ENCODE results near the gene RIC3.
A peak's percentile ranks its signal among the peaks of the same experiment; 100 is the strongest.

The RIC3 gene, protein sequence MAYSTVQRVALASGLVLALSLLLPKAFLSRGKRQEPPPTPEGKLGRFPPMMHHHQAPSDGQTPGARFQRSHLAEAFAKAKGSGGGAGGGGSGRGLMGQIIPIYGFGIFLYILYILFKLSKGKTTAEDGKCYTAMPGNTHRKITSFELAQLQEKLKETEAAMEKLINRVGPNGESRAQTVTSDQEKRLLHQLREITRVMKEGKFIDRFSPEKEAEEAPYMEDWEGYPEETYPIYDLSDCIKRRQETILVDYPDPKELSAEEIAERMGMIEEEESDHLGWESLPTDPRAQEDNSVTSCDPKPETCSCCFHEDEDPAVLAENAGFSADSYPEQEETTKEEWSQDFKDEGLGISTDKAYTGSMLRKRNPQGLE

DNA sequence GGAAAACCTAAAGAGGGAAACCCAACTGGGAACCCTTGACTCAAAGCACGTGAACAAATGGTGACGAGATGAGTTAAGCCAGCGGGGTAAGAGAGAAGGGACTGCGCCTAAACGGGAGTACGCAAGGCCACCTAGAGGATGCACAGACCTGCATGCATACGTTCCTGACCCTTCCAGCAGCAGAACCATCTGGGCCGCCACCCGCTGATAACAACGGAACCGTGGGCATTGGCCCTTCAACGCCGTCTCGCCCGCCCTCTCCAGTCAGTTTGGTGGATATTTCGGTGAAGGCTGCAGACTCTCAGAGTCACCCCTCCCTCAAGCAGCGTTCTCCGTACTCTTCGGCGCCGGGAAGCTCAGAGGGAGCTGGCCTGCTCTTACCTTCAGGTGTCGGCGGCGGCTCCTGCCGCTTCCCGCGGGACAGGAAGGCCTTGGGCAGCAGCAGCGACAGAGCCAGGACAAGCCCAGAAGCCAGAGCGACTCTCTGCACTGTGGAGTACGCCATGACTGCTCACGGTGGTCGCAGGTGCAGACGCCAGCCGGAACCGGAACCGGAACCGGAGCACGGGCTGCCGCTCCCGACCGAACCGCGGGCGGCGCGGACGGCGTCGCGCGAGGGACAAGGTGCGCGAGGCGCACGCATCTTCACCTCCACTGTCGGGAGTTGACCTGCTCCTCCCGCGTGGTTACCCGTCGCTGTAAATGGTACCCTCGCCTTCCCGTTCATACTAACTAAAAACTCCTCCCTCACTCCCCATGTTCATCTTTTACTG lies at the start of gene RIC3:
TSS of gene RIC3 (minus strand) at position 541 of the 773 bp plus-strand sequence. CDS start at position 505, 36 bp downstream.
- DNase-seq, result peak; percentile 57

DNA sequence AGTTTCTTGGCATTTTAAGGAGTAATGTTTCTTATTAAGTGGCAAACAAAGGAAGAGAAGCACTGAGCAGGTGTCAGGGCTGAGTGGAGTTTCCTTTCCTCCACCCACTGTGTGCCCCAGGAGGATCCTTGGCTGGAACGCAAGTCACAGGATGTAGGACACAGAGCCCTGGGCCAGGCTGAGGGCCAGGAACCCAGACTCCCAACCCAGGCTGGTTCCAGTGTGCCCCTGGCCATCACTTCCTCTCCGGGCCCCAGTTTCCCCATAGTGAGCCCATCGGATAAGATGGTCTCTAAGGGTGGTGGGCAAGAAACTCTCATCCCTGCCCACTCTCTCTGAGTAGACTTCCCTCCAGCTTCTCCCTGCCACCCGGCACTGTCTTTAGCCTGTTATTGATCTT lies 49.6 kb upstream of the RIC3 start:
- no peak for DNase-seq

DNA sequence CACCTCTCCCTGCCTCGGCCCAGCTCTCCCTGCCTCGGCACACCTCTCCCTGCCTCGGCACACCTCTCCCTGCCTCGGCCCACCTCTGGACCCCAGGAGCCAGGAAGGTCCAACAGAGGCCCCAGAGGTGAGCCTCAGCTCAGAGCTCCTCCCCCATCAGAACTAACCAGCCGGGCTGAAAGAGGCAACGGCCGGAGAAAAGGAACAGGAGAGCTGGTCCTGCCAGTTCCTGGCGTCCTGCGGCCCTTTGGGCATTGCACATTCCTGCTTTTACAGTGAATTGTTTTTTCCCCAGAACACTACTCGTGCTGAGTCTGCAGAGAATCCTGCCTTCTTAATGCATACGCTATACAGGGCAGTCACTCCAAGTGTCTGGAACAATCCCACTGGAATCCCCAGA lies 49.1 kb upstream of the RIC3 start:
- no peak for DNase-seq

DNA sequence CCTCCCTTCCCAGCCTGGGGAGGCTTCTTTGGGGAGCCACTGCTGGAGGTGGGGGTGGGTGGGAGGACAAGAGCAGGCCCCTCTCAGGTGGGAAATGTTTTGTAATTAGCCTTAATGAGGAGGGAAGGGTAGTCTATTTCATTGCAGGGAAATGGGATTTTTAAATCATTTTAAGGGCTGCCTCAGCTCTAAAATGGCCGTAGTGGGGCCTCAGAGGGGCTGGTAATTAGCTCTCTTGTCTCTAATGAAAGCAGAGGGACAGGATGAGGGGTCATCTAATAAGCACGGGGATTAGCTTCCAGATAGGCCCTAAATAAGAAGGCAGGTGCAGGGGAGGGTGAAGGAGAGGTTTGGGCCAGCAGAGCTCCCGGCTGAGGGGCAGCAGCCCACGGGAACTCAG lies 48.3 kb upstream of the RIC3 start:
- DNase-seq, result no peak

DNA sequence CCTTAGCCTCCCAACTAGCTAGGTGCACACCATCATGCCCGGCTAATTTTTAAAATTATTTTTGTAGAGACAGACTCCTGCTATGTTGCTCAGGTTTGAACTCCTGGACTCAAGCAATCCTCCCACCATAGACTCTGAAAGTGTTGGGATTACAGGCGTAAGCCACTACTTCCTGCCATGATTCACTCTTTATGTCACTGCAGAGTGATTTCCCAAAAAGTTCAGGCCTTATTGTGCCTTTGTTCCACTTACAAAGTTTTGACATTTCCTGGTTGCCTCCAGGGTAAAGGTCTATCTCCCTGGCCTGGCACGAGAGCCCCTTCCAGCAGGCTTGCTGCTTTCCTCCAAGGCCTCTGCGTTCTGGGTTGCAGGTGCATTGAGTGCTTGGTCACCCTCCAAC lies 44.6 kb upstream of the RIC3 start:
- no peak for DNase-seq

DNA sequence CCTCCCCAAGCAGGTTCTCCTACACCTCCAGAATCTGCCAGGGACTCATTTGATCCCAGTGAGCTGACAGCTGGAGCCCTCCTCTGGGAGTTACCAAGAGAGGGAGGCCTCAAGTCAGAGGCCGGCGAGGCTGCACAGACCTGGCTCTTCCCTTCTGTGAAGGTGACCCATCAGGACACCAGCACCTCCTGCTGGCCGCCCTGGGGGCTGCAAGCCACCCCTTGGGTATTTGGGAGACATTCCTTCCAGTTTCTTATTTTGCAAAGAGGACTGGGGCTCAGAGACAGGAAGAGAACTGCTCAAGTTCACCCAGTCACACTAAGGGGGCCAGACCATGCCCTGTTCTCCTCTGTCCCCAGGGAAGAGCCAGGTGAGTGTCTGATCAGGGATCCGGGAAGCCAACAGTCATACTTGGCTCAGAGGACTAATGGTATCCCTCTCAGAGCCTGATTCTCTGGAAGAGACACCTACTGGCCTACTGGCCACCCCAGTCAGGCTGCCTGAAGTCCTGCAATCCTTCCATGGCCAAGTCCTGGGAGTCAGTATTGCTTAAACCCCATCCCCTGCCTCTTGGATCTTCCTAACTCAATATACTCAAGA lies 40.5 kb upstream of the RIC3 start:
- DNase-seq, result no peak

DNA sequence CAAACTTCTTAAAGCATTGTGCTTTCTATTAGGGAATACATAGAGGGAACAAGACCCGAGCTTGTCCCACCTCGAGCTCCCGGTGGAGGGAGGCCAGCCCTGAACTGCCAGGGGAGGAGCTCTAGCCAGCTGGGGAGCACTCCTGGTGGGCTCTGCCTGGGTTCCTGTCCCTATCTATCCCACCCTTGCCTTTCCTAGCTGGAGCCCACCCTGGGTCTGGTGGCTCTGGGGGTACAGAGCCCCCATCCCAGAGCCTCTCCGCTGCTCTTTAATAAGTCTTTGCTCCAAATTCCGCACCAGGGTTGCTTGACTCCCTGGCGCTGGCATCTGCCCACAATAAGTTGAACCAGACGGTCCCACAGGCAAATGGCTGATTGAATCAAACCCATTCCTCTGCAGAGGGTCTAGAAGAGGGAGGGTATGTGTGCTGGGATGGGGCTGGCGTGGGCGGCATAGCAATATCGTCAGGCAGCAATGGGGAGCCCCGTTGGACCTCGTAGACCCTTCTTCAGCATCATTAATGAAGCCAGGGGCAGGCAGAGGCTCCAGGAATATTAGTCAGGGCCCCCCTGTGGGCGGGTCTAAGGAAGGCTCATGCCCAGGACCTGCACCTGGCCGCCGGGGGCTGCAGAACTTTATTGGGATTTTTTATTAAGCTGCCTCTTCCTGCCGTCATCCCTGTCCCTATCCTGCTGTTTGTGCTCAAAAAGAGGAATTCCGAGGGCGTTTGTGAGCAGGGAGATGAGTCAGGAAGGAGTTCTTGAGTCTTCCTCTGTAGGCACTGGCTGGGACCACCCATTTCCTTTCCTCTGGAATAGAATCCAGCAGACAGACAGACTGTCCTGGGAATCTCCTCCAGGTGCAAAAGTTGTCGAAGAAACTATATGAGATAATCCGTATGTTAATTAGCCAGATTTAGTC lies 38.5 kb upstream of the RIC3 start:
- no peak for DNase-seq

DNA sequence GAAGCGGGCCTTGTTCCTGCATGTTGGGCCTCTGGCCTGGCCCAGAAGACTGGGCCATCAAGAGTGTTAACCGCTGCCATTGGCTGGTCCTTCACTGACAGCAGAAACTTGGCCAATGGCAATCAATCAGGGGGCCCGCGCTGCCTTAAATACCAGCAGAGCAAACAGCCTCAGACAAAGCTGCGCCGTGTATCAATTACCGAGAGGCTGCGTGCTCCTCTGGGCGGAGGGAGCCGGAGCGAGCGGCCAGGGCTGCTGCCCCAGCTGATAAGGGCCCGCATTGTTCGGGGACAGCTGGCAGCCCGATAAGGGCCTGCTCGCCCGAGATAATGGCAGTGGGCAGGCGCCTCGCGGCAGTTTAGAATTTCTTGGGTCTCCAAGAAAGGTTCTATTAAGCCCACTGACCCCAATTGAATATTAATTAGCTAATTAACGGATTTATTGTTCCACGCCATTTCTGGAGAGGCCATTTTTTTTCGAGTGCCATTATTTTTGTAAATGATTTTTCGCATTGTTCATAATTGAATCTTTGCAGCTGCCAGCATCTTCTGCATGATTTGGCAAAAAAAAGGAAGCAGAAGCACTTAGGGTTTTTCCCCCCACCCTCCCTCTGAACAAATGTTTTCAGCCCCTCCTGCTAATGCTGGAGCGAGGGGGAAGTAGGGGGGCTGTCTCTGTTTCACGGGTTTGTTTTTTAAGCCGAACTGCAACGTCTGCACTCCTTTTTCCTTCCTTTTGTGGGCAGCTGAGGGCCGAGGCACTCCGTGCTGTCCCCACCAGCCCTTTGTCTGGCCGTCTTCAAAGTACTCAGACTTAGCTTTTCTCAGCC lies 37.6 kb upstream of the RIC3 start:
- no peak for DNase-seq

DNA sequence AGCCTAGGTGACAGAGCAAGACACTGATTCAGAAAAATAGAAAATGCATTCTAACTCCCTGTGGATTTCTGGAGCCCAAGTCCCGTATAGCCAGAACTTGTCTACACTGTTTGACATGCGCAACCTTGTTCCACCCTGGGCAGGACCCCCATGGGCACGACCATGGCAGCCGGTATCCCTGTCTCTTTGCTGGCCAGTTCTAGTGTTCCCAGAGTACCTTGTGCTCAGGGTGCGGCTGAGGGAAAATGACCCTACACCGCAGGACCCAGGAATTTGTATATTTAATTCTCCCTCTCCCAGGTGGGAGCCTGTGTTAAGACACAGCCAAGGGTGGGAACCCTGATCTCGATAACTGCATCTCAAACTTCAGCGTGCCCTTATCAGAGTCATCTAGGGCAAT lies 36.7 kb upstream of the RIC3 start:
- DNase-seq, result no peak

DNA sequence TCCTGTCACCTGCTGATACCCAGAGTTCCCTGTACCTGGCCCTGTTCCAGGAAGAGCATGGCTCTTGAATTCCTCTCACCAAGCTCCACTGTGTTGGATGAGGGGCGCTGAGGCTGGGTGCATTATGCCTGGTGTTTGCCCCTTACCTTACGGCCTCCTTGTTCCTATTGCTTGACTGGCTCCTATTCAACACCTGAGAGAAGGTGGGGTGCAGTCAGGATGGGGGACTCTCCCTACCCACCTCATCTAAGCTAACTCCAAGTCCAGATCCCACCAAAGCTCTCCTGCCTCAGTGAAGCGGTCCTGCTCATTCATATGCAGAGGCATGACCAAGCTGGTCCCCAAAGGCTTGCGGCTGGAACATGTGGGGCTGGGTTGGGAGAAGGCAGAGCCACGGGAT lies 35.8 kb upstream of the RIC3 start:
- DNase-seq, result no peak

DNA sequence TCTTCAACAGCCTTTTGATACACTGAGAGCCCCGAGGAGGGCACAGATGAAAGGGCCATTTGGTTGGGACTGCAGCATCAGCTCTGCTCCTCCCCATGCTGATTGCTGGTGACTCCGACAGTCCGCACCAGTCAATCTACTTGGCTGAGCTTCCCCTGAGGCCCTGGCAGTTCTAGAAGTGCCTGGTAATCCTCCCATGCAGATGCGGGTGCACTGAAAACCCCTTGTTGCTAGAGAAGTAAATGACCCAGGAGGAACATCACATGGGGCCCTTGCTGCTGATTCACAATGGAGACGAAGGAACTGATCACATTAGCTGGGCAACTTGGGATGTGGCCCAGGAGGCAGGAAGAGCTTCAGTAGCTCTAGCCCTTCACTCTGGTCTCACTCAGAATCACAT lies 35.2 kb upstream of the RIC3 start:
- no peak for DNase-seq

DNA sequence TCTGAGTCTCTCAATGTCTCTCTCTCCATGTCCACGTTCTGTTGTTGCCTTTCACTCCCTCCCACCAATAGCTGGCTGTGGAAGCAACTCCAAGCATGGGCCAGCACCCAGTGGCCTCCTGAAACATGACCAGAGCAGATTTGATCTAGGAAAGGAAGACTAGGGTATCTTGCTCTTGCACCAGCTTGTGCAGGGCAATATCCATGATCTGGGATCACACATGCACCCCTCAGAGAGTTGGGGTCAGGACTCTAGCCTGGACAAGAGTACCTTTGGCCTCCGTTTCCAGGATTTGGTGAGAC lies 34.5 kb upstream of the RIC3 start:
- DNase-seq, result no peak

DNA sequence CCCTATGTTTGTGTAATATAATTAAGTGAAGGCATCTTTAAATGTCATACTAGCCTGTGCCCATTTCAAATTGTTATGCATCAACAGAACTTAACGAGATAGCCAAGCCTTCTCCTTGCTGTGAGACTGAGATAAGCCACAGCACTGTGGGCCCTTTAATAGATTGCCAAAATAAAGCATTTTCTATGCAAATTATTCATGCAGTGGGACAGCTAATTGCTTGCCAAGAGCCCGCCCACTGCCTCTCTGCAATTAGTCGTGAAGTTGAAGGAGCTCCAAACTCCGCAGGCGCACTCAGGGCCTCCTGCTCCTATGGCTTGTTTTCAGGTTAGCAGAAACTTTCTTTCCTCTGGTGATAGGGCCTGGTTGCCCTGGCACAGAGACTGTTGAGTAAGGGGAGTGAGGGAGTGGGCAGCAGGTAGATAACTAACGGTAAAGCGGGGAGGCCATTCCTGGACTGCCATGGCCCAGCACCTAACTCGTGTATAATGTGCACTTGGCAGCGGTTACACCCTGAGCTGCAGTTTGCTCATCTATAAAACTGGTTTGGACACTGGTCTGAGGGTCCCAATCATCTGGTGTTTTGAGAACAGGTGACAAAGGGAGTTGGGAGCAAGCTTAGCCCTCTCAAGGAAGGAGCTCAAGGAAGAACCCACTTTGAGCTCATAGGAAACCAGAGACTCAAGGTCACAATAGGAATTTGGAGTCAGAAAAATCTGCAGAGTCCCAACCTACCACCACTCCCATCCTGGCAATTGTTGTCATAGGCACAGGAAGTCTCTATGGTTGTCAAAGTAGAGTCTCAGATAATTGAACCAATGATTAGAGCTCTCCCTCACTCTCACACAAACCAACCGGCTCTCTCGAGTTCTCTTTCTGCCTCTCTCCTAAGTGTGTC lies 33.9 kb upstream of the RIC3 start:
- DNase-seq, result no peak

DNA sequence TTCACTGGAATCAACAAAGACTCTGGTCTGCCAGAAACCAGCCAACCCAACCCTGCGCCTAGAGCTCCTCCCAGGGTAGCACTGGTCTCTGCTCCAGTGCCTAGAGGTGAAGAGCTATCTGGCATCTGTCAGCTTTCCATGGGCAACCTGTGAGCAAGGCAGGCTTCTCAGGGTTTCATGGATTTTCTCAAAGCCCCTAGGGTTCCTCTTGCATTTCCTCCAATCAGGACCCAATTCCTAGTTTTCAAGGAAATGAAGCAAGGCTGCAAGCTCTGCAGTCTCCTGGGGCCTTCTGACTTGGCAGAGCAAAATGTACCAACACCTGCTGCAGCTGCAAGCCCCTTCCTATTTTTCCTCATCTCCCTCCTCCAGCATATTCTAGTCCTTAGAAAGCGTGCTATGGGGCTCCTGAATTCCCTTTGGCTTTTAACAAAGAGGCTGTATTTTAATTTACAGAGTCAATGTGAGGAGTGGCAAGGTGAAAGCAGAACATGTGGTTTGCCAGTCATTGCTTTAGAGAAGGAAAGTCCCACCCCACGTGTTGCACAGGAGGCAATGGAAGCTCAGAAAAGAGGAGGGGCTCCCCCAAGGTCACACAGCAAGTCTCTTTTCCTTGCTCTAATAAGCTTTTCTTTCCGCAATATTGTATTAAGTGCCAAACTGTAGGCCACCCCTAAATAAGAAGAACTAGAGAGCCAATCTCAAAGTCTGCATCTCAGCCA lies 33.0 kb upstream of the RIC3 start:
- DNase-seq, result no peak

DNA sequence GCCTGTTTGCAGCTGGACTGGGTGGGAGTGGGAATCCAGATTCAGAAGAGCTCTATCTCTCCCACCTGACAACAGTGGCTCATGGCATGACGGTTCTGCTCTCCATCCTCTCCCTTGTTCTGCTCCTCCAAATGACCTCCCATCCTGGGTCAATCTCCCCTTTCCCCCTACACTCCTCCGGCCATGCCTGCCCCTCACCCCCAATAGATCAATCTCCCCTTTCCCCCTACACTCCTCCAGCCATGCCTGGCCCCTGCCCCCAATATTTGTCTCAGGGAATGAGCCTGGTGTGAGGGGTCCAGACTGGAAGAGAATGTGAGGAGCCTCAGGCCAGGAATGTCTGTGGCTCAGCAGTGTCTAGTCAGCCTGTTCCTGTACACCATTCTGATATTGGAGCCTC lies 30.9 kb upstream of the RIC3 start:
- no peak for DNase-seq

DNA sequence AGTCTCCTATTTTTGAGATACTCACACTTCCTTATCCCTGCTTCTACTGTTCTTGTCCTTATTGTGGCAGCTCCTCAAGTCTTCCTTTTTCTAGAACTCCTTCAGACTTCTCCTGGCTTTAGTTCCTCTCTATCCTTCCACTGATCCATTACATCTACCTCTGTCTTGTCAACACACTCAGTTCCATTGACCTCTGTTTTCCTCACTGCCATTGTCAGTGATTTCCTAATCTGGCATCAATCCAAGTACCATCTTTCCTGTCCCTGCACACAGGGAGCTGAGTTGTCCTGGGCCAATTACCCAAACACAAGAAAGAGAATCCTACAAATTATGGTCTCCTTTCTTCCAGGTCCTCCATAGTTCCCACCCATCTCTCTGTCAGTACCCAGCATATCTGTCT lies 27.9 kb upstream of the RIC3 start:
- DNase-seq, result no peak

DNA sequence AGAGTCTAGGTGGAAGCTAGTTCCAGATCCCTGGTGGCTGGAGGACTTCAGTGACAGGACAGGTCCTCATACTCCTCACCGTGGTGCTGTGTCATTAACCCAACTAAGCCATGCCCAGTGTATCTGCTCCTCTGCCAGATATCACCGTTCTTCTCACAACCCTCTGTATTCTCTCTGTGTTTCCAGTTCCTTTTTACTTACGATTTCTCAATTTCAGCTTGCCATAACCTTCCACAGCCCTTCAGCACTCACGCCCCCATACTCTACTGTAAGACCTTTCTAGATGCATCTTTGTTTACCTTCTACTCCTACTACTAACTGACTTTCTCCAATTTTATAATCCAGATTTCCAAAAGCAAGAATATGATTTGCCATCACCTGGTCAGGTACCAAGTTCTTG lies 26.1 kb upstream of the RIC3 start:
- no peak for DNase-seq

DNA sequence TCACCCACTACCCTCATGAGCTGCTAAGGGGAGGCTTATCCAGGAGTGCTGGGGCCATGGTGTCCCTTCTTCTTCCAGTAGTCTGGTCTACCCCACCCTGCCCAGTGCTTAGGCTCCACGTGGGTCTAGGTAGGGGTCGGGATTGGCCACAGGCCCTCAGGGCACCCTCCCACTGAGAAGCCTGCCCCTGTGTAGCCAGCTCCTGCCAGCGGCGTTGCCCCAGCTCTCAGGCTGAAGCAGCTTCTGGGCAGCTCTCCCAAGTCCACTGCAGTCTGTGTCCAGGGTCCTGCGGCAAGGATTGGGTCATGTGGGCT lies 24.0 kb upstream of the RIC3 start:
- no peak for DNase-seq

DNA sequence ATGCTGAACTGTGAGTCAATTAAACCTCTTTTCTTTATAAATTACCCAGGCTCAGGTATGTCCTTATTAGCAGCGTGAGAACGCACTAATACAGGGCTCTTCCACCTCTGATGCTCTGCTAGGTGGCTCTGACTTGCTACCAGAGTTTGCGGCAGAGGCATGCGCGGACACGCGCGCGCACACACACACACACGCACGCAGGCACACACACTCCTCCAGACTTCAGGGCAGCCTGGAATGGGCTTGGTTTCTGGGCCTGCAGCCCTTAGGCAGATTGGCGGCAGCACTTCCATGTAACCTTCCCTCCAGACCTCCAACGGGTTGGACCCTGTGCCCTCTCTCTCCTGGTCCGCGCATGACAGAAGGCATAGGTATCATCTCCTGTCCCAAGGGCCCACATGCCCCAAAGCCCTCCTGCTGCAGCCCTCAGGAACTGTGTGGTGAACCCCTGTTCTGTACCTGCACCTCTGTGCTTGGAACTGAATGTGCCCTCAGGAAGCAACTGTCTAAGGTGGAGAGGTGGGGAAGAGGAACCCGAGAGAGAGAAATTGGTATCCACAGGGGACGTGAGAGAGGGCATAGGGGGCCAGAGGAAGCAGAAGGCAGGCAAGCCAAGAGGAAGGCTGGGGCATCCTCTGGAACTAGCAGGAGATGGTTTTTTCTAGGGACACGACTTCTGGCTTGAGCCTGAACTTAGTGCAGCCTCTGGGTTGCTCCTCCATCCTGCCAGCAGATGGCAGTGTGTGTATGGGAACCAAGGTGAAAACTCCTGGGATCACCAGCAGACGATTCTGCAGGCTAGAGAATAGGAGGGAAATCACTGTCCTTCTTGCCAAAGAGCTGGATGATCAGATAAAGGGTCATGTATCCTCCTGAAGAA lies 23.4 kb upstream of the RIC3 start:
- peak; percentile 46 for DNase-seq

DNA sequence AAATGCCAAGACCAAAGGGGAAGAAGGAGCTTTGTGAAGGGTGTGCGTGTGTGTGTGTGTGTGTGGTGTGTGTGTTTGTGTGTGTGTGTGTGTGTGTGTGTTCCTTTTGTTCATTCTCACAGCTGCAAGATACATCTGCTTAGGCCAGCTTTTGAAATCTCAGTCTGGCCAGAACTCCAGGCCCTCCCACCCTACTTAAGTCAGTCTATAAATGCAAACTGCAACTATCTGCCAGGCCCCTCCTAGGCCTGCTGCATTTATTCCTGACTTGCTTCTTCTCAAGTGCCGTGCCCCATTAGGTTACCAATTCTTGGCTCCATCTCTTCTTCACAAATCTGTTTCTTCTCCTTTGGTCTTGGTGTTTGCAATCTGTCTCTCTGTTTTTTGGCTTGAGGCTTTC lies 21.6 kb upstream of the RIC3 start:
- DNase-seq, result no peak
